Occipital lobe (tissue), 2 donors: ENCODE results near the gene MSH6. TPM values are rescaled to one million over a fixed set of nuclear protein-coding genes. Genes with fewer than 3 reads are reported as not detected.

Experiments
- DNase-seq: peaks from one replicate; lab custom pipeline; 2025; lab: John Stamatoyannopoulos, UW
- total RNA-seq: library from RNA; depleted of rRNA; stranded (reverse); fragments of >200 nt; gene quantifications from one replicate; pipeline ENCODE4 v1.2.3, GENCODE V29; 2014

Gene MSH6, protein sequence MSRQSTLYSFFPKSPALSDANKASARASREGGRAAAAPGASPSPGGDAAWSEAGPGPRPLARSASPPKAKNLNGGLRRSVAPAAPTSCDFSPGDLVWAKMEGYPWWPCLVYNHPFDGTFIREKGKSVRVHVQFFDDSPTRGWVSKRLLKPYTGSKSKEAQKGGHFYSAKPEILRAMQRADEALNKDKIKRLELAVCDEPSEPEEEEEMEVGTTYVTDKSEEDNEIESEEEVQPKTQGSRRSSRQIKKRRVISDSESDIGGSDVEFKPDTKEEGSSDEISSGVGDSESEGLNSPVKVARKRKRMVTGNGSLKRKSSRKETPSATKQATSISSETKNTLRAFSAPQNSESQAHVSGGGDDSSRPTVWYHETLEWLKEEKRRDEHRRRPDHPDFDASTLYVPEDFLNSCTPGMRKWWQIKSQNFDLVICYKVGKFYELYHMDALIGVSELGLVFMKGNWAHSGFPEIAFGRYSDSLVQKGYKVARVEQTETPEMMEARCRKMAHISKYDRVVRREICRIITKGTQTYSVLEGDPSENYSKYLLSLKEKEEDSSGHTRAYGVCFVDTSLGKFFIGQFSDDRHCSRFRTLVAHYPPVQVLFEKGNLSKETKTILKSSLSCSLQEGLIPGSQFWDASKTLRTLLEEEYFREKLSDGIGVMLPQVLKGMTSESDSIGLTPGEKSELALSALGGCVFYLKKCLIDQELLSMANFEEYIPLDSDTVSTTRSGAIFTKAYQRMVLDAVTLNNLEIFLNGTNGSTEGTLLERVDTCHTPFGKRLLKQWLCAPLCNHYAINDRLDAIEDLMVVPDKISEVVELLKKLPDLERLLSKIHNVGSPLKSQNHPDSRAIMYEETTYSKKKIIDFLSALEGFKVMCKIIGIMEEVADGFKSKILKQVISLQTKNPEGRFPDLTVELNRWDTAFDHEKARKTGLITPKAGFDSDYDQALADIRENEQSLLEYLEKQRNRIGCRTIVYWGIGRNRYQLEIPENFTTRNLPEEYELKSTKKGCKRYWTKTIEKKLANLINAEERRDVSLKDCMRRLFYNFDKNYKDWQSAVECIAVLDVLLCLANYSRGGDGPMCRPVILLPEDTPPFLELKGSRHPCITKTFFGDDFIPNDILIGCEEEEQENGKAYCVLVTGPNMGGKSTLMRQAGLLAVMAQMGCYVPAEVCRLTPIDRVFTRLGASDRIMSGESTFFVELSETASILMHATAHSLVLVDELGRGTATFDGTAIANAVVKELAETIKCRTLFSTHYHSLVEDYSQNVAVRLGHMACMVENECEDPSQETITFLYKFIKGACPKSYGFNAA (N-terminal part only)
- total RNA-seq = 58.6 TPM

DNA sequence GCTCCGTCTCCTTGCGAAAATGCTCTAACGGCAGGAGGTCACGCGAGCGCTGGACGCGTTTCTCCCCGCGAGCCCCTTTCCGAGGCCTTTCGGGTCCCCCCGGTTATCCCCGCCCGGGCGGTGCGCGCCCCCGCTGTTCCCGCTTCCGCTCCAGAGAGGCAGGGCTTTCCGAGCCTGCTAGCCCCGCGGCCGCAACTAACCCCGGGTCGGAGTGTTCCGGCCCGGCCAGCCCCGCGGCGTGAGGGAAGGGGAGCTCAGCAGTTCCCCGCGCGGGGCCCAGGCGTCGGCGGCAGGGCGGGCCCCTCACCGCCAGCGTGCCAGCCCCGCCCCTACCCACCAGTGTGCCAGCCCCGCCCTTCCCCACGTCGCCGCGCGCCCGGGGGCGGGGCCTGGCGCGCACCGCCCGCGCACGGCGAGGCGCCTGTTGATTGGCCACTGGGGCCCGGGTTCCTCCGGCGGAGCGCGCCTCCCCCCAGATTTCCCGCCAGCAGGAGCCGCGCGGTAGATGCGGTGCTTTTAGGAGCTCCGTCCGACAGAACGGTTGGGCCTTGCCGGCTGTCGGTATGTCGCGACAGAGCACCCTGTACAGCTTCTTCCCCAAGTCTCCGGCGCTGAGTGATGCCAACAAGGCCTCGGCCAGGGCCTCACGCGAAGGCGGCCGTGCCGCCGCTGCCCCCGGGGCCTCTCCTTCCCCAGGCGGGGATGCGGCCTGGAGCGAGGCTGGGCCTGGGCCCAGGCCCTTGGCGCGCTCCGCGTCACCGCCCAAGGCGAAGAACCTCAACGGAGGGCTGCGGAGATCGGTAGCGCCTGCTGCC, at the start of gene MSH6:
Gene MSH6 (plus strand): TSS at position 475 of the 815 bp plus-strand sequence. CDS start 89 bp downstream, at position 564.
- DNase-seq = peak; percentile 85

GRCh38 chr2:47735136-47735869, 47.6 kb upstream of the MSH6 start:
- no peak for DNase-seq

- no peak for DNase-seq
Measured at GRCh38 chr2:47735912-47736311, 47.0 kb upstream of the MSH6 start.

GRCh38 chr2:47737191-47737975, 45.6 kb upstream of the MSH6 start:
- DNase-seq = no peak

DNA sequence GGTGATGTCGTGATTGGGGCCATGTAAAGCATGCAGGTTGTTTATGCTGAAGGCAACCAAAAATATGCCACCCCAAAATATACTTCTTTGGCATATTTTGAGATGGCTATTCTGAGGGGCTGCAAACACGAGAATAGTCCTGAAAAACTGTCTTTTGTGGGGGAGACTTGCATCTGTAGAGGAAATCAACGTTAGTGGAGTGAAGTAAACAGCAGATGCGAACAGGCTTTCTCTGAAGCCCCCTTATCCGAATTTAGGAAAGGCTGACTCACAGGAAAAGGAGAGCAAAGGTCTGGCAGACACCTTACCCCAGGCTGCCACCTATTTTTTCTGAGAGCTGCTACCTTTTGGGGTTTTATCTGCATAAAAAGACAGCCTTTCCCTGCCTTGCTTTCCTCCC, 44.6 kb upstream of the MSH6 start:
- no peak for DNase-seq

DNA sequence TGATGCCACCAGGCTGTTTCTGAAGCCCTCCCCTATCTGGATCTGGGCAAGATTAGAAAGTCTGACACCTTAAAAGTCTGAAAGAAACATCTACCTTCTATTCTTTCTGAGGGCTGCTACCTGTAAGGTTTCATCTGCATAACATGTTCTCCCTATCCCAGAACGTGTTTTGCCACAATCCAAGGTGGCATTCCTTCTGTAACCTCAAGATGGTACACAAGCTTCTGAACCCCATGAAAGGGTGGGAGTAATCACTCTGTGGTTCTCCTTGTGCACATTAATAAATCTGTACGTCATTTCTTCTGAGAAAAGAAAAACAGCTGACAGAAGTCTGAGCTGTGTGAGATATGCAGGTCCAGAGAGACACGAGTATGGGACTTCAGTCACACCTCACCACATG, 41.8 kb upstream of the MSH6 start:
- no peak for DNase-seq

DNA sequence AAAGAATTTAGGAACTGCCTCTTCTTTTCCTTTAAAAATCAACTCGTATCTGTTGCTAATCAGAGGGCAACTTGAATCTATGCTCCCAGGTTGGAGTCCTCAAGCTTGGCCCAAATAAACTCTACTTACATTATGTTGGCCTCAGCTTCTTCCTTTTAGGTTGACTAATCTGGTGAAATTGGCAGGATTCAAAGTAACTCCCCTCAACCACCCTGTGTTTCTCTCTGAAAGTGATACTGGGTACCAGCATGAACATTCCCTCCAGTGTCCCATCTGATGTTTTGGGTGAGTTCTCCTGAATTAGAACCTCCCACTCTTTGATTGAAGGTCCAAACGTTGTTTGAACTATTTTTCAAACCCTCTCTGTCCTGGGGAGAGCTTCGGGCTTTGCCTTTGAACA, 41.3 kb upstream of the MSH6 start:
- DNase-seq = no peak

DNA sequence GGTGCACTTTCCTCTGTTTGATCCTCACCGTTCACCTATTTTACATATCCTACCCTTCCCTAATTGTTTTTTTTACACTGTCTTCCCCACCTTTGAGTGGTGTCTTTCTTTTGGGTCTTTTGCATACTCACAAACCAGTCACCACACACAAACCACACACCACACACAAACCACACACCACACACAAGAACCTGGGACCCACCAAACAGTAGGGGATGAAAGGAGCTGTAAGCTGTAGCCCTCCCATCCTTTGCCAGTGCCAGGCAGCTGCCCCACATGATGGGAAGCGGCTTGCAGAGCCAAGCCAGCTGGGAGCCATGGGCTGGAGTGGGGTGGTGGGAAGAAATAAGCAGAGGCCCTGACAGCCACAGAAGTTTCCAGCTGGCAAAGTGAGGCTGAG, 38.9 kb upstream of the MSH6 start:
- DNase-seq = no peak

DNA sequence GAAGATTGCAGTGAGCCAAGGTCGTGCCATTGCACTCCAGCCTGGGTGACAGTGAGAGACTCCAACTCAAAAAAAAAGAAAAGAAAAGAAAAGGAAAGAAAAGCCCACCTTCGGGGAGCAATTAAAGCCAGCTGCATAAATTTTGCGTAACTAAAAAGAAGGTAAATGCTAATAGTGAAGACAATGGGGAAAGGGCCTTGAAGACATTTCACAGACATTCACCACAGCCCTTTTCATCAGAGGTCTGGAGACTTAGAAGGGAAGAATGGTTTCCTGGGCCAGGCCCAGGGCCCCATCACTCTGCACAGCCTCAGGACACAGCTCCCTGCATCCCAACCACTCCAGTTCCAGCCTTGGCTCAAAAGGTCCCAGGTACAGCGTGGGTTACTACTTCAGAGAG, 35.1 kb upstream of the MSH6 start:
- no peak for DNase-seq

GRCh38 chr2:47751856-47752414, 31.0 kb upstream of the MSH6 start:
- no peak for DNase-seq

GRCh38 chr2:47767497-47767844, 15.5 kb upstream of the MSH6 start:
- no peak for DNase-seq

GRCh38 chr2:47767880-47768609, 14.9 kb upstream of the MSH6 start:
- peak; percentile 13 for DNase-seq

GRCh38 chr2:47769318-47769717, 13.6 kb upstream of the MSH6 start:
- no peak for DNase-seq

DNA sequence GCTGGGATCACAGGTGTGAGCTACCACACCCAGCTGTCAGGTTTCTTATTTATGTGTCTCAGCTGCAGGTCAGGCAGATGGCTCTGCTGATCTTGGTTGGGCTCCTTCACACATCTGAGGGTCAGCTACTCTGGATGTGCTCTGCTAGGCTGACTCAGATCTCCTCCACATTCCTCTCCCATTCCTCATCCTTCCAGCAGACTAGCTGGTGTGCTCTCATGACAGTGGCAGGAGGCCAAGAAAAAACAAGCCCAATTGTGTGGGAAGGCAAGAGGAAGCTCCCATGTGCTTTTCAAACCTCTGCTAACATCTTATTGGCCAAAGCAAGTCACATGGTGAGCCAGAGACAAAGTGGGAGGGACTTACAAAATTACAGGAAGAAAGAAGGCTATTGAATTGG, 11.7 kb upstream of the MSH6 start:
- DNase-seq = peak; percentile 16

DNA sequence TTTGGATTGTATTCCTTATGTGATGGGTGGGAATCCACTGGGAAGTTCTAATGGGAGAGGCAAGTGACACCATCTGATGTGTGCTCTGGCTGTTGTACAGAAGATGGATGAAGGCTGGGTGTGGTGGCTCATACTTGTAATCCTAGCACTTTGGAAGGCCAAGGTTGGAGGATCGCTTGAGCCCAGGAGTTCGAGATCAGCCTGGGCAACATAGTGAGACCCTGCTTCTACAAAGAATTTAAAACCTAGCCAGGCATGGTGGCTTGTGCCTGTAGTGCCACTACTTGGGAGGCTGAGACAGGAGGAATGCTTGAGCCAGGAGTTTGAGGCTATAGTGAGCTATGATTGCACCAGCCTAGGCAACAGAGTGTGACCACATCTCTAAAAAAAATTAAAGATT, 10.6 kb upstream of the MSH6 start:
- DNase-seq = no peak

DNA sequence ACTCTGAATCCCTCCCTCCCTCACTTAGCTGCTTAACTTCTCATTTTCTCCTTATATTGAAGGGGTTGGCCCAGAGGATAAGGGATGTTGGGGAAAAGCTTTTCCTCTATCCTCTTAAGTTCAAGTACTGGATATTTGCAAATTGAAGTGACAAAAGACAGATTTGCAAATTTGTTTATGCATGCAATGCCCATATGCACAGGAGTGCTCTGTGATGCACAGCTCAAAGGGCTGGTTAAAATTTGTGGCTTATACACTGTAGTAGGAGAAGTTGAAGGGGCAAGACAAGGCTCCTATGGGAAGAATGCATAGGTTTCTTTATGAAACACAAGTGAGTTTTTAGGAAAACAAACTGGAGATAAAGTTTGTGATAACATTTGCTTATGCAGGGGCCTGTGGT, 8.4 kb upstream of the MSH6 start:
- DNase-seq = no peak

- DNase-seq = no peak
Measured at GRCh38 chr2:47777277-47777937, 5.5 kb upstream of the MSH6 start.
